Activated CD4-positive, alpha-beta T cell treated with anti-CD3 and anti-CD28 coated beads, Interleukin-2, amount 10 ng/mL, durations not matched to agents 24 days and 14 days (primary cell): ENCODE results near the gene CORO7. TPM values are rescaled to one million over a fixed set of nuclear protein-coding genes. Genes with fewer than 3 reads are reported as not detected.
A peak's percentile ranks its signal among the peaks of the same experiment; 100 is the strongest.

Experiments used
- DNase-seq: peaks from one replicate; pipeline ENCODE4 v3.0.0; 2022
- H3K27ac Mint-ChIP-seq: one replicate; pipeline ENCODE4 v1.8.0; 2022; ENCODE audit warnings: mild to moderate bottlenecking, mixed read lengths
- H3K27me3 Mint-ChIP-seq: one replicate; pipeline ENCODE4 v1.8.0; 2022; ENCODE audit warnings: mixed read lengths
- H3K36me3 Mint-ChIP-seq: one replicate; pipeline ENCODE4 v1.8.0; 2022; ENCODE audit warnings: low read depth, mild to moderate bottlenecking, mixed read lengths
- H3K4me1 Mint-ChIP-seq: one replicate; pipeline ENCODE4 v1.8.0; 2021; ENCODE audit warnings: mixed read lengths
- H3K4me3 Mint-ChIP-seq: one replicate; pipeline ENCODE4 v1.8.0; 2022; ENCODE audit warnings: mild to moderate bottlenecking, moderate library complexity, mixed read lengths
- H3K9me3 Mint-ChIP-seq: one replicate; pipeline ENCODE4 v1.8.0; 2021; ENCODE audit warnings: mixed read lengths
- intact Hi-C: fragments of 100-400 bp; cut with micrococcal nuclease; formaldehyde crosslinking; loops from one replicate; pipeline ENCODE4 v1.15.1; 2023
- total RNA-seq: library from RNA; stranded (reverse); gene quantifications from 2 replicates; pipeline ENCODE4 v1.2.3, GENCODE V29; 2022

The CORO7 gene
- total RNA-seq, 1 donor from 2014 or later: 93.3 TPM

GRCh38 chr16:4317532-4318450 is 98.6 kb downstream of the CORO7 start:
- H3K27ac Mint-ChIP-seq: no peak overlapping the region
- peaks cover 16% of the 10 kb centered on the region for H3K4me1 Mint-ChIP-seq
- no peaks in the 10 kb centered on the region for H3K9me3 Mint-ChIP-seq

GRCh38 chr16:4316864-4317531 is 99.4 kb downstream of the CORO7 start:
- H3K4me1 Mint-ChIP-seq: peaks cover 16% of the 10 kb centered on the region
- H3K27me3 Mint-ChIP-seq: peaks cover 16% of the 10 kb centered on the region
- H3K4me3 Mint-ChIP-seq: peak overlapping the region; percentile 23
- no peak overlapping the region for H3K27ac Mint-ChIP-seq
- peak; percentile 60 for DNase-seq
- no peaks in the 10 kb centered on the region for H3K9me3 Mint-ChIP-seq
- intact Hi-C loops: no loop called here
- H3K36me3 Mint-ChIP-seq: no peaks in the 10 kb centered on the region

More at GRCh38 chr16:4317532-4318450, 98.6 kb downstream of the CORO7 start:
- peak; percentile 59 for DNase-seq
- no peaks in the 10 kb centered on the region for H3K36me3 Mint-ChIP-seq
- H3K27me3 Mint-ChIP-seq: peaks cover 16% of the 10 kb centered on the region
- intact Hi-C loops: no loop called here
- H3K4me3 Mint-ChIP-seq: peak overlapping the region; percentile 40

GRCh38 chr16:4316108-4316863 is 100.1 kb downstream of the CORO7 start:
- no peak overlapping the region for H3K27ac Mint-ChIP-seq
- H3K27me3 Mint-ChIP-seq: peaks cover 17% of the 10 kb centered on the region
- peak overlapping the region; percentile 23 for H3K4me3 Mint-ChIP-seq
- intact Hi-C loops: no loop called here
- H3K9me3 Mint-ChIP-seq: no peaks in the 10 kb centered on the region
- DNase-seq: peak; percentile 66
- H3K4me1 Mint-ChIP-seq: peaks cover 16% of the 10 kb centered on the region
- H3K36me3 Mint-ChIP-seq: no peaks in the 10 kb centered on the region

- Mint-ChIP-seq H3K4me3 (peak within 1 kb of the TSS; percentile 86), H3K36me3 (no peaks in the 10 kb centered on the region), H3K4me1 (peaks cover 16% of the 10 kb centered on the region), H3K9me3 (no peaks in the 10 kb centered on the region), H3K27ac (no peak within 1 kb of the TSS), H3K27me3 (peaks cover 17% of the 10 kb centered on the region)
- DNase-seq: peak; percentile 78
- intact Hi-C loops: no loop called here
Observed at GRCh38 chr16:4315186-4316107, 100.9 kb downstream of the CORO7 start, which contains the start of gene GLIS2. Gene GLIS2 (plus strand): TSS chr16:4316067. CDS start chr16:4332281, 16,214 bp downstream.

GRCh38 chr16:4314532-4315185 is 101.7 kb downstream of the CORO7 start:
- intact Hi-C loops: no loop called here
- Mint-ChIP-seq H3K27ac (peak overlapping the region; percentile 77), H3K36me3 (no peaks in the 10 kb centered on the region), H3K4me1 (peaks cover 19% of the 10 kb centered on the region), H3K27me3 (peaks cover 17% of the 10 kb centered on the region), H3K9me3 (no peaks in the 10 kb centered on the region), H3K4me3 (peak overlapping the region; percentile 86)
- peak; percentile 74 for DNase-seq

- no peak overlapping the region for H3K27ac Mint-ChIP-seq
- peak overlapping the region; percentile 86 for H3K4me3 Mint-ChIP-seq
- intact Hi-C loops: no loop called here
- peaks cover 18% of the 10 kb centered on the region for H3K4me1 Mint-ChIP-seq
- no peaks in the 10 kb centered on the region for H3K36me3 Mint-ChIP-seq
- H3K9me3 Mint-ChIP-seq: no peaks in the 10 kb centered on the region
- DNase-seq: peak; percentile 69
- peaks cover 17% of the 10 kb centered on the region for H3K27me3 Mint-ChIP-seq
Observed at GRCh38 chr16:4313563-4314531, 102.5 kb downstream of the CORO7 start.

- H3K9me3 Mint-ChIP-seq: peaks cover 5% of the 10 kb centered on the region
- peaks cover 32% of the 10 kb centered on the region for H3K4me1 Mint-ChIP-seq
- peak; percentile 89 for DNase-seq
- H3K36me3 Mint-ChIP-seq: peaks cover 11% of the 10 kb centered on the region
- H3K27me3 Mint-ChIP-seq: peaks cover 14% of the 10 kb centered on the region
- H3K4me3 Mint-ChIP-seq: no peak overlapping the region
- no peak overlapping the region for H3K27ac Mint-ChIP-seq
- intact Hi-C loops: loop anchor here (2.0 kb wide), 1 partner anchor 19 kb away; no protein-coding TSS in a partner anchor
Observed at GRCh38 chr16:4309833-4310266, 106.5 kb downstream of the CORO7 start.

- peak overlapping the region; percentile 36 for H3K4me3 Mint-ChIP-seq
- H3K4me1 Mint-ChIP-seq: peaks cover 28% of the 10 kb centered on the region
- H3K9me3 Mint-ChIP-seq: peaks cover 5% of the 10 kb centered on the region
- intact Hi-C loops: loop anchor here (2.0 kb wide), 1 partner anchor 20 kb away; no protein-coding TSS in a partner anchor
- peak overlapping the region; percentile 32 for H3K27ac Mint-ChIP-seq
- H3K27me3 Mint-ChIP-seq: peaks cover 9% of the 10 kb centered on the region
- peak; percentile 56 for DNase-seq
- peaks cover 14% of the 10 kb centered on the region for H3K36me3 Mint-ChIP-seq
Observed at GRCh38 chr16:4309102-4309832, 107.1 kb downstream of the CORO7 start.

- peak overlapping the region; percentile 98 for H3K4me3 Mint-ChIP-seq
- peak overlapping the region; percentile 98 for H3K27ac Mint-ChIP-seq
- peak; percentile 99 for DNase-seq
- peaks cover 16% of the 10 kb centered on the region for H3K36me3 Mint-ChIP-seq
- H3K27me3 Mint-ChIP-seq: peaks cover 2% of the 10 kb centered on the region
- H3K9me3 Mint-ChIP-seq: peaks cover 5% of the 10 kb centered on the region
- peaks cover 26% of the 10 kb centered on the region for H3K4me1 Mint-ChIP-seq
- intact Hi-C loops: loop anchor here (1.0 to 2.0 kb wide), 4 partner anchors 21 to 53 kb away; partner anchors contain the start of gene PAM16
Observed at GRCh38 chr16:4307215-4308037, 109.0 kb downstream of the CORO7 start.

GRCh38 chr16:4306470-4307214 is 109.8 kb downstream of the CORO7 start:
- H3K27me3 Mint-ChIP-seq: peaks cover under 1% of the 10 kb centered on the region
- peak; percentile 81 for DNase-seq

More at GRCh38 chr16:4306470-4307214, 109.8 kb downstream of the CORO7 start:
- H3K4me3 Mint-ChIP-seq: peak overlapping the region; percentile 98
- peak overlapping the region; percentile 98 for H3K27ac Mint-ChIP-seq
- peaks cover 26% of the 10 kb centered on the region for H3K4me1 Mint-ChIP-seq
- peaks cover 5% of the 10 kb centered on the region for H3K9me3 Mint-ChIP-seq
- intact Hi-C loops: loop anchor here (1.0 kb wide), 3 partner anchors 35 to 52 kb away; partner anchors contain the start of gene PAM16
- H3K36me3 Mint-ChIP-seq: peaks cover 18% of the 10 kb centered on the region
